NCI-H526 treated with DMSO at 0.1 percent for 48 hours (cell line): ENCODE measurements around the gene EFCAB6.

Experiments
- DNase-seq: peaks from one replicate; lab custom pipeline; 2025; lab: John Stamatoyannopoulos, UW

EFCAB6 gene

DNA sequence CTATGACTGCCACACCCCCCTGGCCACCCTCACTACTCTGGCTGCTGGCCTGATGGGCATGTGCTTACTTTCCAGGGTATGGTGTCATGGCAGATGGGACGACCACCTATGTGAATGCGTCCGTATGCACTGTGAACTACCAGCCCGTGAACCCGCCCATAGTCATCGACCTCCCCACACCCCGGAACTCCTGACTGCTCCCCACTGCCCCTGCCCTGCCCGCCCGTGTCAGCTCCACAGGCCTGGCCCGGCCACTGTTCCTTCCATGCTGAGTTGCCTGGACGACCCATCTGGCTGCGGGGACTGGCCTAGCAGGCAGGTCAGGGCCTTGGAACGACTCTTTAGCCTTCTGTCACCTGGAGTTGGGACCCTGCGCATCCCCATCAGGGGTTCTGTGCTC is 306.7 kb downstream of the EFCAB6 start:
- DNase-seq: no peak

DNA sequence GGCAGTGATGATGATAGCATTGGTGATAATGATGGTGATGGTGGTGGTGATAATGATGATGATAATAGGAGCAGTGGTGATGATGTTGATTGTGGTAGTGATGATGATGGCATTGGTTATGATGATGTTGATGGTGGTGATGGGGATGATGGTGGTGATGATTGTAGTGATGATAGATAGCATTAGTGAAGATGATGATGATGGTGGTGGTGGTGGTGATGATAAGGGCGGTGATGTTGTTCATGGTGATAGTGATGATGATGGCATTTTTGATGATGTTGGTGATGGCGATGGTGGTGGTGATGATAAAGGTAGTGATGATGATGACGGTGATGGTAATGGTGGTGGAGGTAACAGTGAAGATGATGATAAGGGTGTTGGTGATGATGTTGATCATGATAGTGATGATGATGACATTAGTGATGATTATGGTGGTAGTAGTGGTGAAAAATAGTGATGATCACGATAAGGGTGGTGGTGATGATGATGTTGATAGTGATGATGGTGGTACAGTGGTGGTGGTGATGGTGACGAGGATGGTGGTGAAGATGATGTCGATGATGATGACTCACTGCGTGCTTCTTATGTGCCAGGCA is 307.3 kb downstream of the EFCAB6 start:
- DNase-seq: no peak

GRCh38 chr22:43504068-43504467 is 308.0 kb downstream of the EFCAB6 start:
- no peak for DNase-seq

- DNase-seq: no peak
These were observed 309.7 kb downstream of the EFCAB6 start for GRCh38 chr22:43502306-43502874.

DNA sequence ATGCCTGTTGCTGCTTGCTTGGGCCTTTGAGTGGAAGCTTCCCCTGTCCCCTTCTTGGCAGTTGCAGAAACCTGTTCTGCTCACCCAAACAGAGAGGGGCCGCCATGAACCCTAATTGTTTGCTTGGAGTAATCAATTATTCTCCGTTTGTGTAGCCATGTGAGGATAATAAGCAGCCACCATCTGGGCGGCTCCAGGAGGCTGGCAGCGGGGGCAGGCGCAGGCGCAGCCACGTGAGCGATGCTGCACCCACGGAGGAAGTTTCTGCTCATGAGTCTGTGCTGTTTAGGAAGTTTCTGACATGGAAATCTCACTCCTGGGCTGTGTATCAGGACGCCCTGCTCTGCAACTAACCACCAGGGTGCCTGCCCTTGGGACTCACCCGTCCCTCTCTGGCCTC is 310.2 kb downstream of the EFCAB6 start:
- DNase-seq: no peak

GRCh38 chr22:43500792-43501785 is 311.0 kb downstream of the EFCAB6 start:
- DNase-seq: no peak

- no peak for DNase-seq
These were observed 313.2 kb downstream of the EFCAB6 start for GRCh38 chr22:43498856-43499253.

DNA sequence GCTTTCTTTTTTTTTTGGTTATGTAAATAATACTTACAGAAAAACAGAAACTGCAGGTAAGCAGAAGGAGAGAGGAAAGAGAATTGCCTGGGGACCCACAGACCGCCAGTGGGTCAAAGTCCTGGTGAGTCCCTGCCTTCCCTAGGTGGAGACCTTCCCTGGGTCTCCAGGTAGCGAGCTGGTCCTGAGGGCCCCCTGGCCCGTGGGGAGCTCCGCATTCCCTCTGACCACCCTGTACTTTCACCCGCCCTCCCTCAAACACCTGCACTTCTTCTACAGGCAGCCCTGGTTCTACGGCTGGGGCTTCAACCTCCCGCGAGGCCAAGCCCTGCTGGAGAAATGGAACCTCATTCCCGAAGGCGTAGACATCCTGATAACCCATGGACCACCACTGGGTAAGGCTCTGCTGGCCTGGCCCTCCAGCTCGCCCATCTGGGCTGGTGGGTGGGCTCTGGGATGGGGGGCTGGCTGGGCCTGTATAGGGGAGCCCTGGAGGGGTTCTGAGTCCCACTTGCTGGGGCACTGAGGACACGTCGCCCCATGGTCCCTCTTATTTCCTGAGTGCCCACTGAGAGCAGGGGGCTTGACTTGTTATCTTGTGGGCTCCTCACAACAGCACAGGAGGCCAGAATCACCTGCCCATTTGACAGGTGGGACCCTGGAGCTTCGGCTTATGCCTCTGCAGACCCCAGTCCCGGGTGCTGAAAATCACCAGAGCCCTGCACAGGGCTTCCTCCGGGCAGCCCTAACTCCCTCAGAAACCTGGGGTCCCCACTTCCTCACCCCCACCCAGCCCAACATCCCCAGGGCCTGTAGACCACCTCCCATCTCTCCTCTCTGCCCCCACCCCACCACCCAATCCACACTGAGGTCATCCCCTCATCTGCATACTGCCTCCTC is 313.9 kb downstream of the EFCAB6 start:
- DNase-seq: no peak

GRCh38 chr22:43493297-43493696 is 318.8 kb downstream of the EFCAB6 start:
- DNase-seq: no peak

DNA sequence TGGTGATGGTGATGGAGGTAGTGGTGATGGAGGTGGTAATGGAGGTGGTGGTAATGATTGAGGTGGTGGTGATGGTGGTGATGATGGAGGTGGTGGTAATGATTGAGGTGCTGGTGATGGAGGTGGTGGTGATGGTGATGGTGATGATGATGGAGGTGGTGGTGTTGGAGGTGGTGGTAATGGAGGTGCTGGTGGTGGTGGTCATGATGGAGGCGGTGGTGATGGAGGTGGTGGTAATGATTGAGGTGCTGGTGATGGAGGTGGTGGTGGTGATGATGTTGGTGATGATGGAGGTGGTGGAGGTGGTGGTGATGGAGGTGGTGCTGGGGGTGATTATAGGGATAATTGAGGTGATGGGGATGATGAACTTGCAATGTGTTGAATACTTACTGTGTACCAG is 320.4 kb downstream of the EFCAB6 start:
- no peak for DNase-seq

DNA sequence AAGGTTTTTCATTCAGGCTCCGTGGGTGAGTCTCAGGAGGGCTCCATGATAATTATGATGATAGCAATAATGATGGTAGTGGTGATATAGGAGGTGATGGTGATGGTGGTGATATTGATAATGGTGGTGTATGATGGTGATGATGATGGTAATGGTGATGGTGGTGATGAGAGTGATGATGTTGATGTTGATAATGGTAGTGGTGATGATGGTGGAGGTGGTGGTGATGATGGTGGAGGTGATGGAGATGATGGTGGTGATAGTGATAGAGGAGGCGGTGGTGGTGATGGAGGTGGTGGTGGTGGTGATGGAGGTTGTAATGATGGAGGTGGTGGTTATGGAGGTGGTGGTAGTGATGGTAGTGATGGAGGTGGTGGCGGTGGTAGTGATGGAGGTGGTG is 320.9 kb downstream of the EFCAB6 start:
- DNase-seq: no peak

- DNase-seq: no peak
These were observed 321.8 kb downstream of the EFCAB6 start for GRCh38 chr22:43490311-43490710.

DNA sequence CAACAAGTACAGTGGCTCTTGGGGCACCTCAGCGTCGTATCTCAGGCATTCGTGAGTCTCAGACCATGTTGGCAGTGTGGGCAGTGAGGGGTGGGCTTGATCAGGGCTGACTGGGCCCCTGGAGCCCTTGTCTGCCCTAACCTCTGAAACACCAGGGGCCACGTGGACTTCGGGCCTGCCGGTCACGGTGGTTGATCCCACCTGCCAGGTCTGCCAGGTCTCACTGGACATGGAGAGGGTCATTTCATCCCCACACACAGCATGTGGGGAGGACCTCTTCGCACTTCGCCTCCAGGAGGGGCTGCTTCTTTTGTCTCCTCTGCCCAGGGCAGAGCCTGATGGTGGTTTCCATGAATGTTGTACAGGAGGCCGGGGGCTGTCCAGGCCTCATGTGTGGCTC is 323.2 kb downstream of the EFCAB6 start:
- DNase-seq: no peak

DNA sequence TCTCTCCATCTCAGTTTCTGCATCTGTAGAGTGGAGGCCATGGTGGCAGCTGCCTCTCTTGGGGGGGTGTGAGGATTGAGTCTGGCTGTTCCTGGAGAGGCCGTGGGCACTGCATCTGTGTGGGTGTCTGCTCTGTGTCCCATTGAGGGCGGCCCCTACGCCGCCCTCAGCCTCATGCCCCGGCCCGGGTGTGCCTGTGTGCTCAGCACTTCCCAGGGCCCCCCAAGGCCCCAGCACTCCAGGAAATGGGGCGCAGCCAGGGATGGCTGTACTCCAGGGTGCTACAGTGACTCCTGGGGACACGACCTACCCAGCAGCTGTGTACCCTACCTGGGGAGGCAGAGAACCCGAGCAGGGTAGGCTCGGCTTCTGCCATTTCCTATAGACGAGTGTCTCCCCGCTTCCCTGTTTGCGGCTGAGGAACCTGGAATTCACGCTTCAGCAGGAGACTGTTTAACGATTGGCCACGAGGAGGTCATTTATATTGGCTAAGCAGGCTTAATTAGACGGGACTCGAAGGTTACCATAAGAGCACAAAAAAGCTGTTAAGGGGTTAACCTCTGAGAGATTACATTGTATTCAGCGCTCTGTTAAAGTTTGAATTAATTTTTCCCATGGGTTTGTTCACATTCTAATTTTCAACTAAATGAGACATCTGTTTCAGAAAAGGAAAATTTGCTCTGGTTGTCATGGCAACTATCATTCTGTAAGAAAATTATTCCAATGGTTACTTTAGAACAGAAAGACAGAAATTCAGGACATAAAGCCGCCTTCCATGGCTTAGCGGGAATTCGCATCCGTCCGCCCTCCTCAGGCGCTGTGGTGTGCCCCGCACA is 323.9 kb downstream of the EFCAB6 start:
- DNase-seq: no peak

DNA sequence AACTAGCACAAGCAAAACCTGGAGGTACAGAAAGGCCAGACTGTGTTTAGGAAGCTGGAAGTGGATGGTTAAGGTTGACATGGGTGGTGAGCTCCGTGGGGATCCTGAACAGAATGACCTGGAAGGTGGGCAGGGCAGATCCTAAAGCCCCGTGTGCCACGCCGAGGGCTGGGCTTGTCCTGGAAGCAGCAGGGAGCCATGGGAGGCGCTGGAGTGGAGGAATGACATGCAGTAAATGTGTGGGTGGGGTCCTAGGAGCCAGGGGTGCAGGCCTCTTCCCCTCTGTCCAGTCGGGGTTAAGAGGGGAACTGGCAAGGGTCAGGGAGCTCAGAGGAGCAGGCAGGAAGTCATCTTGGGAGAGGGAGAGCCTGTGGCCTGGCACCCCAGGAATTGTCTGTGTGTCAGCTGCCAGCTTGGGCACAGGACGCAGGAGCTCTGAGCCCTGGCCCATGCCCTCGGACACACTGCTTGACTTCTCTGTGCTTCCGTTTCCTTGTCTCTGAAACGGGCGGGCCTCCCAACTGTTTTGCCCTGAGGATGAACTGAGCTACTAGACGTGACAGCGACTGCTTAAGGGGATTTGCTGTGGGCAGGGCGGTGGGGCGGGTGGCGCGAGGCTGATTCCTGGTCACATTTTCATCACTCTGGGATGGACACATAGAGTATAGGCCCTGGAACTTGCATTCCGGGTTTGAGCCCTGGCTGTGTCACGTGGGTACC is 324.6 kb downstream of the EFCAB6 start:
- no peak for DNase-seq

GRCh38 chr22:43485502-43486089 is 326.5 kb downstream of the EFCAB6 start:
- DNase-seq: no peak

DNA sequence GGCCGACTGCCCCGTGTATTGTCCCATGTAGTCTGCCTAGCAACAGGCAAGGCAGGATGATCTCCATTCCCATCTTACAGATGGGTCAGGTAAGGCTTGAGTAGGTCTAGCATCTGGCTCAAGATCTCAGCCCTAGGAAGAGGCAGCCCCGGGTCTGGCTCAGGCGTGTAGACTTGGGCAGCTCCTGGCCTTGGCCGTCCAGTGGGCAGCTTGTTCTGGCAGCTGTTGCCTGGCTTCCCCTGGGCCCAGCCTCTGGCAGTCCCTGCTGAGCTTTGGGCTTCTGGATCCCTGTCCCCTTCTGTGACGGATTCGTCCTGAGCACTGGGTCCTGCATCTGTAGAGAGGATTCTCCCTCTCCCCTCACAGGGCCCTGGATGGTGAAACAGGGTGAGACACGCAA is 327.9 kb downstream of the EFCAB6 start:
- no peak for DNase-seq

DNA sequence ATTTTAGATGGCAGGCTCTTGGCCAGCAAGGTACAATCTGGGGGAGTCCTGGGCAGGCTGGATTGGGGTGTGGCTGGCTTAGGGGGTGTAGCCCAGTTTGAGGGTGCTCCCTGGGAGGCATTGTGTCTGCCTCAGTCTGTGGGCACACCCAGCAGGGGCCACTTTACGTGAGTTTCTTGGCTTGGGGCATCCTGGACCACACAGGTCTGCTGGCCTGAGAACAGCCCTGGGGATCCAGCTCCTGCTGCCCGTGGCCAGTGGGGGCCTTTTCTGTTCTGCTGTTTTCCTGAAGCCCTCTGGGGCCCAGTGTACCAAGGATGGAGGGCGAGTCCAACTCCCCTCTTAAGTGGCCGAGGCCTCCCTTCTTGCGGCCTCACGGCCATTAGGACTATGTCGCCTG is 328.4 kb downstream of the EFCAB6 start:
- no peak for DNase-seq

DNA sequence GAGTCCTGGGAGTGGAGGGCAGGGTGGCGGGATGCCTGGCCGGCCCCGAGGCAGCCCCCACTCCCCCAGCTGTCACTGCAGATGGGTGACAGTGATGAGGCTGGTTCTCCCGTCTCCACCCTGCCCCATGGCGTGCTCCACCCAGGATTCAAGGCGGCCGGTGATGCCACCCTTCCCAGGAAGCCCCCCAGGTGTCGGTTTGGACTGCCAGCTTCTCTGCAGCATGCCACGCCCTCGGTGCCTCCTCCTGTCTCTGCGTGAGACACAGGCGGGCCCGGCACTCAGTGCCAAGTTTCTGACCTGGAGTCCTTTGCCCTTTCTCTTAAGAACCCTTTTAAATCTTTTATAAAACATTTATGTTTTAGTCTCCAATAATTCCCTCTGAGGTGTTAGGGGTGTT is 328.8 kb downstream of the EFCAB6 start:
- no peak for DNase-seq

- DNase-seq: no peak
These were observed 329.8 kb downstream of the EFCAB6 start for GRCh38 chr22:43482318-43482625.
